Right lobe of liver (tissue), 4 donors: ENCODE measurements around the gene PTPRN2.

ENCODE experiments used
- POLR2A ChIP-seq: fragments of 450-650 bp; IDR thresholded peaks from one replicate; pipeline ENCODE4 v1.6.1; 2017; ENCODE audit warnings: antibody characterized with exemption, mild to moderate bottlenecking
- TF ChIP-seq, protein P1 (sequence below), 4 donors: fragments of 200-600 bp in 3 of 4; fragments of 450-650 bp in 1 of 4; IDR thresholded peaks; one replicate each; pipeline versions ENCODE4 v1.5.1 to v1.8.0; 2016 to 2022; ENCODE audit warnings: antibody characterized with exemption in 4 of 4, mild to moderate bottlenecking in 2 of 4
- donor health status: DM: no; HTN: no; CAD: no.
- donor health status: DM: no; HTN: no; CAD: no.
- donor health status: DM: no; HTN: yes; CAD: no.

- TF ChIP-seq, protein P1, sequence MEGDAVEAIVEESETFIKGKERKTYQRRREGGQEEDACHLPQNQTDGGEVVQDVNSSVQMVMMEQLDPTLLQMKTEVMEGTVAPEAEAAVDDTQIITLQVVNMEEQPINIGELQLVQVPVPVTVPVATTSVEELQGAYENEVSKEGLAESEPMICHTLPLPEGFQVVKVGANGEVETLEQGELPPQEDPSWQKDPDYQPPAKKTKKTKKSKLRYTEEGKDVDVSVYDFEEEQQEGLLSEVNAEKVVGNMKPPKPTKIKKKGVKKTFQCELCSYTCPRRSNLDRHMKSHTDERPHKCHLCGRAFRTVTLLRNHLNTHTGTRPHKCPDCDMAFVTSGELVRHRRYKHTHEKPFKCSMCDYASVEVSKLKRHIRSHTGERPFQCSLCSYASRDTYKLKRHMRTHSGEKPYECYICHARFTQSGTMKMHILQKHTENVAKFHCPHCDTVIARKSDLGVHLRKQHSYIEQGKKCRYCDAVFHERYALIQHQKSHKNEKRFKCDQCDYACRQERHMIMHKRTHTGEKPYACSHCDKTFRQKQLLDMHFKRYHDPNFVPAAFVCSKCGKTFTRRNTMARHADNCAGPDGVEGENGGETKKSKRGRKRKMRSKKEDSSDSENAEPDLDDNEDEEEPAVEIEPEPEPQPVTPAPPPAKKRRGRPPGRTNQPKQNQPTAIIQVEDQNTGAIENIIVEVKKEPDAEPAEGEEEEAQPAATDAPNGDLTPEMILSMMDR (IDR thresholded peaks at IDR 0.05): no peak
- no peak for TF ChIP-seq POLR2A
Measured at GRCh38 chr7:158550394-158550700, 37.3 kb downstream of the PTPRN2 start.
